Limb (tissue), 2 donors: ENCODE measurements around the gene DRG2.

Experiments used
- DNase-seq, 2 donors: peaks; one replicate each; pipeline ENCODE4 v3.0.0-alpha.2; 2016; ENCODE audit errors: extremely low spot score in 2 of 2

The DRG2 gene

DNA sequence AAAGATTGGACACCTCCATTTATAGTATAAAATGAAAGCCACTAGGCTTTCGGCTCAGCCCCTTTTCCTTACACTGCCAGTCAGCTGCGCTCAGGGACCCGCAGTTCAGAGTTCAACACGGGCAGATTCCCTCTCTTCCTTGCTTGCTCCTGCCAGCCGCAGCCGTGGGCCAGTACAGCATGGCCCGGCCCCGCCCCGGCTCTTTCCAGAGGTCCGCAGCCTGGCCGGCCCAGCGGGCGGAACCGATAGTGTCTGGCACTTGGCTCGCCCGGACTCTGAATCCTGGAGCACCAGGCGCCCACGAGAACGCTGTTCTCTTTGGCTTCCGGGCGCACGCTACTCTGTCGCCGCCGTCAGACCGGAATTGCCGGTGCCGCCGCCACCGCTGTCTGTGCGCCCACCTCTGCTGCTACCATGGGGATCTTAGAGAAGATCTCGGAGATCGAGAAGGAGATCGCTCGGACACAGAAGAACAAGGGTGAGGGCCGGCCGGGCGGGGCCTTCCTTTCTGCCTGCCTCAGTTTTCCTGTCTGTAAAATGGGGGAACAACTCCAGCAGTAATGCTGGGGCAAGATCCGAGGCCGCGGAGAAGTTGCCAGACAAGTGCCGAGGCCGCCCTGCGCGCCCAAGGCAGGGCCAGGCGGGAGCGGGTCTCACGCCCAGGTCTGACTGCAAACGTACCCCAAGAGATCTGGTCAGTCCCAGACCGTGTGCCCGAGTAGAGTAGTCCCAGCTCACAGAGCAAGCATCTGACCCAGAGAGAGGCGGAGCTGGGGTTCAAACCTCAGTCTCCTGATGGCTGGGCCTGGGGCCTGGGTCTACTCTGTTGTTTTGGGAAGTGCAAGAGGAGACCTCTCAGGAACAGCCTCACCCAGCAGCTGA, at the start of gene DRG2:
DRG2 (plus strand) TSS at position 339 of the 882 bp plus-strand sequence; CDS start at position 415, 76 bp downstream.
- DNase-seq: peak; percentile 87 to 97

DNA sequence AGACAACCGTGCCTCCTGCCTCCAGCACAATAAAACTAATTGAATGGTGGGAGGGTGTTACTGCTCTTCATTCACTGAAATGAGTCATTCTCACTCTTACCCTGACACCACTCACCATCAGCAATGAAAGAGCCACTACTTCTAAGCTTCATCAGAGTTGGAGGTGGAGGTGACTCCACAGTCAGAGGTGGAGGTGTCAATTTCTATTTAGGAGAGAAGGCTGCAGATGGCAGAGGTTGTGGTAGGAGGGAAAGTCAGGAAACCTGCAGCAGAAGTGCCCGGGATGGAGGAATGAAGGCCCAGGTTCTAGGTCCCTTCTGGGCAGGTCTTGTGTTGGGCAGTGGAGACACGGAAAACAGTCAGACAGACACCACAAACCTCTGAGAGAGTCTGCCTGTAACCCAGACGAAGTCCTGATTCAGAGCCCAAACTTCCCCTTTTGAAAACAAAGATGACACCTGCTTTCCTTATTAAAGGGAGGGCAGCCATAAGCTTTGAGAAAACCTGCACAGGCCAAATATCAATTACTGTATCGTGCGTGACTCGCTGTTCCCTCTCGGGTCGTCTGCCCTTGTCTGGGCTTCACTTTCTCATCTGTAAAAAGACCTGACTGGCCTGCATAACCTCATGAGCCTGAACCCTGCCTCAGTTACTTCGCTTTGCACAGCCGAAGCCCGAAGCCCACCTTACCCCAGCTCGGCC, 49.4 kb upstream of the DRG2 start:
- DNase-seq: no peak

- DNase-seq: peak; percentile 100
Observed at GRCh38 chr17:18038861-18039534, 48.8 kb upstream of the DRG2 start, which contains the start of the genes ATPAF2 and GID4. TSS of gene ATPAF2 (minus strand) at chr17:18039168. CDS start at chr17:18039013, 155 bp downstream. TSS of gene GID4 (plus strand) at chr17:18039408. CDS start at chr17:18039465, 57 bp downstream.

GRCh38 chr17:18039535-18040260, 48.0 kb upstream of the DRG2 start:
- DNase-seq: no peak

GRCh38 chr17:18040261-18040858, 47.4 kb upstream of the DRG2 start:
- no peak for DNase-seq

DNA sequence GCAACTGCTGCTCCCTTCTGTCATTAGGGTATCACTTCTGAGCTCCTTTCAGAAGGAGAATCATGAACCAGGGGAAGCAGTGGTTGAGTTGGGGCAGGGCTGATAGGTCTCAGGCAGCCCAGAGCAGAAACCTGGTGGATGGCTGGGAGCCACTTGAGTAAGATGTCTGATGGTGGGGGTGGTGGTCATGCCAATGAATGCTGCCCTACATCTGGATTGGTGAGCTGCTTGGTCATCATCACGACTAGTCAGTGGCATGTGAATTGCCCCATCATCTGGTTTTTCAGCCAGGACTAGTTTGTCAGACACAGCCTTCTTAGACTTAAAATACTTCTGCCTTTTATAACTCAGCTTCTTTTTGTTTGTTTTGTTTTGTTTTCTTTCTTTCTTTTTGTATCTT, 46.0 kb upstream of the DRG2 start:
- DNase-seq: no peak

GRCh38 chr17:18042983-18043382, 44.8 kb upstream of the DRG2 start:
- DNase-seq: no peak

- no peak for DNase-seq
Observed at GRCh38 chr17:18043491-18043890, 44.3 kb upstream of the DRG2 start.

- no peak for DNase-seq
Observed at GRCh38 chr17:18044609-18045008, 43.1 kb upstream of the DRG2 start.

GRCh38 chr17:18045691-18046350, 41.9 kb upstream of the DRG2 start:
- DNase-seq: no peak

GRCh38 chr17:18055597-18055996, 32.2 kb upstream of the DRG2 start:
- DNase-seq: no peak

GRCh38 chr17:18056214-18056613, 31.5 kb upstream of the DRG2 start:
- no peak for DNase-seq

DNA sequence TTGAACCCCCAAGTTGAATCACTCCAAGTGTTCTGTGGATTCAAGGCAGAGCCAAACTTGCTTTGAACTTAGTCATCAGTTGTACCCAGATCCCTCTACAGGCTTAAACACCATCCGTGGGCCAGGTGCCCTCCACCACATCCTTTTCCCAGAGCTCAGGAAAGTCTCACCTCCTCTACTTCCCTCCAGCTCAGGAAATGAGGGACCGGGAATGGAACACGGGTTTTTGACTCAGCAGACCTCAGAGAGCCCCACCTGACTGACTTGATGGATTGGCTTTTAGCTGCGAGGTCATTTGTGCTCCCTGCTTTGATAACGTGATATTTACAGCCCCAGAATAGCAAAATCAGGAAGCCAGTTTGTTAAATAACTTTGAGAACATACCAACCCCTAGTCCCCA, 28.5 kb upstream of the DRG2 start:
- no peak for DNase-seq

DNA sequence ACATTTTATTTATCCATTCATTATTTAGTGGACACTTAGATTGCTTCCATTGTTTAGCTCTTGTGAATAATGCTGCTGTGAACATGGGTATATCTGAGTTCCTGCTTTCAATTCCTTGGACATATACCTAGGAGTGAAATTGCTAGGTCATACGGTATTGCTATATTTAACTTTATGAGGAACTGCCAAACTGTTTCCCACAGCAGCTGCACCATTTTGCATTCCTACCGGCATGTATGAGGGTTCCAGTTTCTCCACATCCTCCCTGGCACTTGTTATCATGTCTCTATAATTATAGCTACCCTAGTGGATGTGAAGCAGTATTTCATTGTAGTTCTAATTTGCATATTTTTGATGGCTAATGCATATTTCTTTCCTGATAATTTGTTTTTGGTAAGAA, 23.7 kb upstream of the DRG2 start:
- DNase-seq: no peak

DNA sequence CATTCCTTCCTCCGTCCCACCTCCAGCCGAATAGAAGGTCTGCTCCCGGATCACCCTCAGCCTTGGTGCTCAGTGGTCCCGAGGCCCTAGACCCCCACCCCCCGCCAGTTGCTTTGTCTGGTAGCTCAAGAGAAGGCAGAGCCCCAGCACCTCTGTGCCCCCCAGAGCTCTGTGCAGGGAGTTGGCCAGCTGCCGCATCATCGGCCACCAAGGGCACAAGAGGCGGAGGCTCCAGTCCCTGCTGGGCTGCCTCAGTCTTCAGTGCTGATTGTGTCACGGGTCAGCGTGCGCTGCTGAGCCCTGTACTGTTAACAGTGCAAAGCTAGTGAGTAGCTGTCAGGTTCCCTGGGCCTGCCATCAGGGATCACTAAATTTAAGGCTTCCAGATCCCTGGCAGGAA, 22.2 kb upstream of the DRG2 start:
- no peak for DNase-seq

GRCh38 chr17:18066866-18067265, 20.9 kb upstream of the DRG2 start:
- DNase-seq: no peak

DNA sequence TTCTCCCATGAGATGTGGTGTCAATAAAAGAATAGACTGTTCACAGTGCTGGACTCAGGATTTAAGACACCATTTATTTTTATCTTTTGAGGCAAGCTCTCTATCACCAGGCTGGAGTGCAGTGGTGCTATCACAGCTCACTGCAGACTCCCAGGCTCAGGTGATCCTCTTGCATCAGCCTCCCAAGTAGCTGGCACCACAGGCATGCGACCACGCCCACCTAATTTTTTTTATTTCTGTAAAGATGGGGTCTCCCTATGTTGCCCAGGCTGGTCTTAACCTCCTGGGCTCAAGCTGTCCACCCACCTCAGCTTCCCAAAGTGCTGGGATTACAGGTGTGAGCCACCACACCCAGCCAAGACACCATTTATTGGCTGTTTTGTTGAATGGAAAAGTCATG, 18.6 kb upstream of the DRG2 start:
- DNase-seq: no peak

DNA sequence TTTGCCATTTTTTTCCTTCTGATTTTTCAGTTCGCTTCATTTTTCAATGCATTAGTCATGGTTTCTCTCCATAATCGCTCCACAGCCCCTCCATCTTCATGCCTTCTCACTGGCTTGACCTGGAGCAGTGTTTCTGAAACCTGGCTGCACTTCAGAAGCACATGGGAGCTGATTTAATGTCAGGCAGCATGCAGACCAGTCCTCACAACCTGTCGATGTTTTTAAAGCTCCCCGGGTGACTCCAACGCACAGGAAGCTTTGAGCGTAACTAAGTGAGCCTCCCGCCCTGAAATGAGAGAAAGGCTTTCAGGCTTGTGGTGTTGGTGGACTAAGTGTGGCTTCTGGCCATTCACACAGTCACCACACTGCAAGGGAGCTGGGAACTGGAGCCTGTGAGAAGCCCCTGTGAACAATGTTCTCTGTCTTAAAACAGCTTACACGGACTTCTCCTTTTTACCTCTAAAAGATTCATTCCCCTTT, 16.8 kb upstream of the DRG2 start:
- DNase-seq: peak; percentile 12 to 51

GRCh38 chr17:18071751-18072150, 16.0 kb upstream of the DRG2 start:
- no peak for DNase-seq

- no peak for DNase-seq
Observed at GRCh38 chr17:18074566-18075272, 13.0 kb upstream of the DRG2 start.
